Spleen (tissue), 11 donors: ENCODE data around the gene ZNF763. TPM values are rescaled to one million over a fixed set of nuclear protein-coding genes. Genes with fewer than 3 reads are reported as not detected.

Source experiments
- DNase-seq: peaks from one replicate; pipeline ENCODE4 v3.0.0-alpha.2; 2020
- H3K27ac ChIP-seq, 8 donors: fragments of 200-600 bp; sonication (generic) in 7 of 8; 1 replicate in 4 of 8; 2 replicates in 4 of 8; pipeline versions ENCODE4 v1.5.0 to v1.8.0; 2016 to 2021; ENCODE audit warnings: inconsistent platforms in 4 of 8, mild to moderate bottlenecking in 4 of 8, moderate library complexity in 1 of 8
- H3K27me3 ChIP-seq, 7 donors: fragments of 200-600 bp; sonication (generic) in 6 of 7; replicated peaks in 1 of 7; 1 replicate in 4 of 7; 2 replicates in 3 of 7; pipeline versions ENCODE4 v1.5.0 to v1.8.0; 2016 to 2021; ENCODE audit warnings: inconsistent platforms in 3 of 7, mild to moderate bottlenecking in 1 of 7
- H3K36me3 ChIP-seq, 6 donors: fragments of 200-600 bp; sonication (generic) in 5 of 6; 1 replicate in 4 of 6; 2 replicates in 2 of 6; pipeline versions ENCODE4 v1.5.0 to v1.8.0; 2016 to 2021; ENCODE audit warnings: inconsistent platforms in 2 of 6
- H3K4me1 ChIP-seq, 6 donors: fragments of 200-600 bp; sonication (generic) in 5 of 6; 1 replicate in 3 of 6; 2 replicates in 3 of 6; pipeline versions ENCODE4 v1.5.0 to v1.8.0; 2016 to 2021; ENCODE audit warnings: inconsistent platforms in 3 of 6
- H3K4me3 ChIP-seq, 8 donors: fragments of 200-600 bp; sonication (generic) in 7 of 8; 1 replicate in 4 of 8; 2 replicates in 4 of 8; pipeline versions ENCODE4 v1.5.0 to v1.8.0; 2016 to 2021; ENCODE audit warnings: inconsistent platforms in 4 of 8, mild to moderate bottlenecking in 4 of 8, moderate library complexity in 2 of 8
- H3K9me3 ChIP-seq, 8 donors: fragments of 200-600 bp; sonication (generic) in 7 of 8; 1 replicate in 4 of 8; 2 replicates in 4 of 8; pipeline versions ENCODE4 v1.5.0 to v1.8.0; 2016 to 2021; ENCODE audit warnings: inconsistent platforms in 4 of 8
- POLR2A ChIP-seq, 3 donors: fragments of 450-650 bp; IDR thresholded peaks; one replicate each; pipeline ENCODE4 v1.5.1; 2017; ENCODE audit warnings: antibody characterized with exemption in 3 of 3, mild to moderate bottlenecking in 1 of 3
- POLR2AphosphoS5 ChIP-seq, 3 donors: sonication (generic); formaldehyde crosslinking; IDR thresholded peaks; one replicate each; pipeline ENCODE4 v1.5.1; 2017; ENCODE audit warnings: antibody characterized with exemption in 3 of 3
- WGBS, 5 donors: extraction: QIAGEN DNeasy Blood & Tissue Kit in 3 of 5; methylation state at CpG; one replicate each; pipeline versions ENCODE4 v1.1.5 to v1.1.7; 2013 to 2018; 5-methylcytosine and 5-hydroxymethylcytosine counted together
- intact Hi-C: fragments of 100-400 bp; cut with DNase I; formaldehyde crosslinking; loops from one replicate; pipeline ENCODE4 v1.15.0; 2023; ENCODE audit warnings: low total_unique reads
- polyA plus RNA-seq, 3 donors: library from polyadenylated mRNA; stranded (reverse); fragments of 200-250 nt; gene quantifications; one replicate each; pipeline ENCODE4 v1.2.1, GENCODE V29; 2013
- total RNA-seq, 7 donors: library from RNA; depleted of rRNA in 3 of 7; stranded (reverse); fragments of >200 nt in 3 of 7; fragmentation: NEBNext Ultra II Directional in 4 of 7; extraction: Animal tissue kit (Norgen Biotek cat#: 25700) in 4 of 7; gene quantifications; one replicate each; pipeline versions ENCODE4 v1.1.0 to v1.2.1, GENCODE V29; 2016 to 2021
- TF ChIP-seq, protein P1 (sequence below), 11 experiments: fragments of 200-600 bp in 7 of 11; fragments of 450-650 bp in 4 of 11; sonication (generic) in 4 of 11; IDR thresholded peaks in 8 of 11; conservative IDR thresholded peaks in 3 of 11; 1 replicate in 7 of 11; 2 replicates in 4 of 11; pipeline versions ENCODE4 v1.4.0 to v1.8.0; 2016 to 2021; ENCODE audit warnings: antibody characterized with exemption in 11 of 11, inconsistent platforms in 4 of 11, mild to moderate bottlenecking in 1 of 11
- donor health status: healthy with polysubstance abuse.
- donor health status: DM: no; HTN: no; CAD: no; lungs with moderate emphysema.
- donor health status: DM: no; HTN: no; CAD: no.
- donor health status: Bipolar disorder and iron deficiency.
- donor health status: healthy.
- donor health status: DM: no; HTN: no; CAD: no.
- donor health status: DM: yes; HTN: yes; CAD: no.

ZNF763 gene
- total and polyA plus RNA-seq, 10 donors, result 3.7 to 10.7 (median 6.7) TPM

DNA sequence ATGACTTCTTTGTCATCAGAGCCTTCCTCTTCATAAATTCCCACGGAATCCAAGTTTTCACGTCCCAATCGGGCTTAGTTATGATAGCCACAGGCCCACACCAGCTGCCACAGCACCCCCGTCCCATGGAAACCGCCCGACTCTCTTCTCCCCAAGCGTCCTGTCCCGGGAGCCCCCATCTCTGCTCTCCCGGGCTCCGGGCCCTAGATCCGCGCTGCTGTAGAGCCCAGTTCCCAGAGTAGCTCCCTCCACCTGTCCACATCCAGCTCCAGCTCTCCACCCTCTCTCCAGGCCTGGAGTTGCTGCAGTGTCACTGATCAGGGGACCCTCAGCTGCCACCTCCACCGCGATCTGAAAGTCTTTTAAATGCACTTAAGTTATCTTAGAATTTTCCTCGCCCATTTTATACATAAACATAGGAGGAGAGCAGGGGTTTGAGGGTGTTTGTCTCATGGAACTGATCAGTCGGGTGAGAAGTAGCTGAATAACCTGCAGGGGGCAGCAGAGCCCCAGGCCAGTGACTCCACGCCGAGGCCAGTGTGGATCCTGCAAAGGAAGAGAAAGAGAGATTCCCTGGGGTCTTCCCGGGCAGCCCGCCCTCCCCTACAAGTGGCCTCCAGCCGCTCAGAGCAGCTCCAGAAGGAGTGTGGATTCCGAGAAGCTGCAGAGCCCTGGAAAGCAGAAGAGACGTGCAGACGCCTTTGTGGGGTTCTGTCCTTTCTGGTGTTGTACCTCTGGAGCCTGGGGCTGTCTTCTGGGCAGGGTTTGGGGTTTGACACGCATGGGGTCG lies 1.1 kb upstream of the ZNF763 start:
- peak; percentile 91 for DNase-seq
- 39 to 44% (median 39%) methylated on average over 26 of the region's 26 CpGs for WGBS, 5 donors
- H3K27ac ChIP-seq, result peak overlapping the region in 7 of 8 donors; percentile 96 to 99 (median 98)
- no peaks in the 10 kb centered on the region for H3K27me3 ChIP-seq
- H3K4me1 ChIP-seq, result peaks cover 10 to 32% (median 23%) of the 10 kb centered on the region in 6 donors
- intact Hi-C loops, result no loop called here
- TF ChIP-seq POLR2AphosphoS5 (IDR thresholded peaks at IDR 0.05) (no peak), POLR2A (IDR thresholded peaks at IDR 0.05) (no peak)
- TF ChIP-seq, protein P1, sequence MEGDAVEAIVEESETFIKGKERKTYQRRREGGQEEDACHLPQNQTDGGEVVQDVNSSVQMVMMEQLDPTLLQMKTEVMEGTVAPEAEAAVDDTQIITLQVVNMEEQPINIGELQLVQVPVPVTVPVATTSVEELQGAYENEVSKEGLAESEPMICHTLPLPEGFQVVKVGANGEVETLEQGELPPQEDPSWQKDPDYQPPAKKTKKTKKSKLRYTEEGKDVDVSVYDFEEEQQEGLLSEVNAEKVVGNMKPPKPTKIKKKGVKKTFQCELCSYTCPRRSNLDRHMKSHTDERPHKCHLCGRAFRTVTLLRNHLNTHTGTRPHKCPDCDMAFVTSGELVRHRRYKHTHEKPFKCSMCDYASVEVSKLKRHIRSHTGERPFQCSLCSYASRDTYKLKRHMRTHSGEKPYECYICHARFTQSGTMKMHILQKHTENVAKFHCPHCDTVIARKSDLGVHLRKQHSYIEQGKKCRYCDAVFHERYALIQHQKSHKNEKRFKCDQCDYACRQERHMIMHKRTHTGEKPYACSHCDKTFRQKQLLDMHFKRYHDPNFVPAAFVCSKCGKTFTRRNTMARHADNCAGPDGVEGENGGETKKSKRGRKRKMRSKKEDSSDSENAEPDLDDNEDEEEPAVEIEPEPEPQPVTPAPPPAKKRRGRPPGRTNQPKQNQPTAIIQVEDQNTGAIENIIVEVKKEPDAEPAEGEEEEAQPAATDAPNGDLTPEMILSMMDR (IDR thresholded peaks at IDR 0.05 in 8 of 11, conservative IDR thresholded peaks at IDR 0.05 in 3 of 11), result peak; percentile 55 to 90 (median 83)
- peaks cover 0 to 5% (median 0%) of the 10 kb centered on the region in 6 donors for H3K36me3 ChIP-seq
- no peaks in the 10 kb centered on the region for H3K9me3 ChIP-seq
- peak overlapping the region in 4 of 8 donors; percentile 72 to 83 (median 77) for H3K4me3 ChIP-seq

DNA sequence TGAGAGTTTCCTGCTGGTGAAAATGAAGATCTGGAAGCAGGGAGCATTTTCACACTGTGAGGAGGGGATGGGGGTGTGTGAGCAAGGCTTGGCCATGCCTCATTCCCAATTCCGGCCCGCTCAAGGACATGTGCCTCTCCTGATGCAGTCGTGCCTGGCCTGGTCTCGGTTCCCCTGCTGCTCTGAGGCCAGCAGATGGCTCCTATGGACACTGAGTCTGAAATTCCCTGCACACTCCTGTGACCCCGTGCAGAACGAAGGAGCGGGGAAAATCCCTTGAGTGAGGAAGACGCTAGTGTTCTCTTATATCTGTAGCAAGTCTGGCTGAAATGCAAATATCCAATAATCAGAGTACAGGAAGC lies 363 bp upstream of the ZNF763 start:
- intact Hi-C loops, result no loop called here
- Histone ChIP-seq H3K9me3 (no peaks in the 10 kb centered on the region), H3K27me3 (no peaks in the 10 kb centered on the region), H3K4me1 (peaks cover 10 to 32% (median 23%) of the 10 kb centered on the region in 6 donors), H3K27ac (peak overlapping the region; percentile 93 to 99 (median 98)), H3K4me3 (peak overlapping the region; percentile 47 to 83 (median 74)), H3K36me3 (peaks cover 0 to 5% (median 0%) of the 10 kb centered on the region in 6 donors)
- WGBS, 5 donors, result 2 to 7% (median 6%) methylated on average over 8 of the region's 8 CpGs
- peak; percentile 81 for DNase-seq
- TF ChIP-seq, protein P1 (IDR thresholded peaks at IDR 0.05 in 8 of 11, conservative IDR thresholded peaks at IDR 0.05 in 3 of 11), result peak in 1 of 11 experiments; percentile 9
- TF ChIP-seq POLR2A (IDR thresholded peaks at IDR 0.05), result no peak
- TF ChIP-seq POLR2AphosphoS5 (IDR thresholded peaks at IDR 0.05), result no peak

DNA sequence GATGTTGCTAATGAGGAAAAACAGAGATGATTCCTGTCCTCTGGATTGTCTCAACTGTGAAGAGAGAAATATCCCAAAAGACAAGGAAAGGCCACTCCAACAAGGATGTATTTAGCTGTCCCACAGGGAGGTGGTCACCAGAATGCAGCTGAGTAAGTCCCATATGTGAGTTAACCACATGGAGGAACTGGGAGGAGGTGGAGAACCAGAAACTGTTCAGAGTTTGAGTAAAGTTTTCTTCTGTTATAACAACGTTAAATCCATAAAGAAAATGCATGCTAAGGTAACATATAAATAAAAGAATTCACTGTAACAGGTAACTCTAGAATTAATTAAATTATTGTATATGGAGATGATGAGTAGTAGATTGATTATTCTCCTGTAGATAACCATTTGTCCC lies 5.3 kb downstream of the ZNF763 start:
- intact Hi-C loops, result no loop called here
- 63 to 73% (median 67%) methylated on average over 1 of the region's 1 CpG for WGBS, 5 donors
- Histone ChIP-seq H3K9me3 (peaks cover 0 to 20% (median 3%) of the 10 kb centered on the region in 8 donors), H3K4me3 (no peak overlapping the region), H3K27me3 (no peaks in the 10 kb centered on the region), H3K4me1 (peaks cover 0 to 17% (median 13%) of the 10 kb centered on the region in 6 donors), H3K27ac (no peak overlapping the region), H3K36me3 (no peaks in the 10 kb centered on the region)
- no peak for TF ChIP-seq POLR2A (IDR thresholded peaks at IDR 0.05)
- no peak for TF ChIP-seq POLR2AphosphoS5 (IDR thresholded peaks at IDR 0.05)
- TF ChIP-seq, protein P1 (IDR thresholded peaks at IDR 0.05 in 8 of 11, conservative IDR thresholded peaks at IDR 0.05 in 3 of 11), result no peak
- DNase-seq, result no peak

DNA sequence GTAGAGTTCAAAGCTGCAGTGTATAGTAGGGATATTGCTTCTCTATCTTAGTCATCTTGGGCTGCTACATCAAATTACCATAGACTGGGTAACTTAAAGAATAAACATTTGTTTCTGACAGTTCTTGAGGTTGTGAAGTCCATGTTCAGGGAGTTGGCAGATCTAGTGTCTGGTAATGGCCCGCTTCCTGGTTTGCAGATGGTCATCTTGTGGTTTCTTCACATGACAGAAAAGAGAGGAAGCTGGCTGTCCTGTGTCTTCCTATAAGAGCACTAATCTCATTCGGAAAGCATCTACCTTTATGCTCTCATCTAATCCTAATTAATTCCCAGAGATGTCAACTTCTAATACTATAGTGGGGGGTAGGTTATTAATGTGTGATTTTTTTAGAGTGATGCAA lies 6.2 kb downstream of the ZNF763 start:
- Histone ChIP-seq H3K27me3 (no peaks in the 10 kb centered on the region), H3K4me3 (peak overlapping the region in 1 of 8 donors; percentile 6), H3K4me1 (peaks cover 0 to 8% (median 5%) of the 10 kb centered on the region in 6 donors), H3K36me3 (no peaks in the 10 kb centered on the region), H3K9me3 (peaks cover 0 to 28% (median 9%) of the 10 kb centered on the region in 8 donors), H3K27ac (peak overlapping the region in 6 of 8 donors; percentile 14 to 72 (median 50))
- intact Hi-C loops, result no loop called here
- whole genome bisulfite sequencing, 5 donors, result 56 to 85% (median 75%) methylated on average over 2 of the region's 2 CpGs
- TF ChIP-seq, protein P1 (IDR thresholded peaks at IDR 0.05 in 8 of 11, conservative IDR thresholded peaks at IDR 0.05 in 3 of 11), result no peak
- TF ChIP-seq POLR2AphosphoS5 (IDR thresholded peaks at IDR 0.05) (no peak), POLR2A (IDR thresholded peaks at IDR 0.05) (no peak)
- DNase-seq, result no peak
